ENCODE measurements around the gene CEBPA. TPM values are rescaled to one million over a fixed set of nuclear protein-coding genes. Genes with fewer than 3 reads are reported as not detected.

Gene CEBPA
- total and polyA plus RNA-seq, 10 of the 15 experiments (the other 5 are each of a cell fraction or from before 2014, with no cell fraction given) = 0.04 to 0.36 (median 0.13) TPM; not detected in 4

DNA sequence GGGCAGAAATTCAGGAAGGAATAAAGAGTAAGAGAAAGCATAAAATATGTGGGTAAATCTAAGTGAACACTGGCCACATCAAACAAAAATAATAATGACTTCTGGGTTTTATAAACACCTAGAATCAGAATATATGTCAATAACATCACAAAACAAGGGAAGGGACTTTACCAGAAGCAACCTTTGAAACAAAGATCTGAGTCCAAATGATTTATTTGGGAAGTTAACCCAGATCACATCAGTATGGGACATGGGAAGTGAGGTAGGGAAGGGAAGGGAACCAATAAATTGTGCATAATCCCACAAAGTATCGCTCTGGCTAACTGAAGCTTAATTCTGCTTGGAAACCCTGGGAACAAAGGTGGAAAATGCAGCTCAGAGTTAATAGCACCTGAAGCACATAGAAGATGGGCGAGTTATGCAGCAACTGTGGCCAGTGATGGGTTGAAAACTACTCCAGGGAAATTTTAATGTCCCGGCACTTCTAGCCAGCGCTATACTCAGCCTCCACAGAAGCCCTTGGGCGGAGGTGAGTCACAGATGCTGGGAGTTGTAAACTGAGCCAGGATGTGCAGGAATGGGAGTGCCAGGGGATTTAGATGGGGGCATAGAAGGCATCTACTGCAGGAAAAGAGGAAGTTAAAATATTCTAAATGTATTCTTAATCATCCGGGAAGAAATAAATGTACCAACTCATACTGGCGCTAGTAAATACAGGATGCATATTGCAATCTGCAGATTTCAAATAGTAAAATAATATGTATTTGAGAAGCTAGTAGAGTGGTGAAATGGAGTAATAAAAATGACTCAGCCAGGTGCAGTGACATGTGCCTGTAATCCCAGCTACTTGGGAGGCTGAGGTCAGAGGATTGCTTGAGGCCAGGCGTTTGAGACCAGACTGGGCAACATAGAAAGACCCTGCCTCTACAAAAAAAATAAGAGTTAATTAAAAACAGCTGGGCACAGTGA is 37.0 kb upstream of the CEBPA start (continued):
- TF ChIP-seq CEBPZ (IDR thresholded peaks at IDR 0.05; ENCODE audit: low read depth, low read length) = no peak
- no peak for TF ChIP-seq POU2F2 (IDR thresholded peaks at IDR 0.05; ENCODE audit: borderline replicate concordance, low read depth, low read length)
- TF ChIP-seq PBX3 (IDR thresholded peaks at IDR 0.05; ENCODE audit: insufficient replicate concordance, low read depth, low read length) = no peak
- TF ChIP-seq LARP7 (IDR thresholded peaks at IDR 0.05) = no peak
- no peak for TF ChIP-seq ZNF217 (IDR thresholded peaks at IDR 0.05)
- no peak for TF ChIP-seq IRF4 (IDR thresholded peaks at IDR 0.05; ENCODE audit: low read depth, low read length)
- no peak for TF ChIP-seq FOXK2 (IDR thresholded peaks at IDR 0.05)
- TF ChIP-seq MEF2A (IDR thresholded peaks at IDR 0.05; ENCODE audit: insufficient read depth, low read depth, low read length) = no peak
- no peak for TF ChIP-seq SMAD5 (IDR thresholded peaks at IDR 0.05; ENCODE audit: low read depth)
- no peak for TF ChIP-seq ZBTB11 (CRISPR knock-in tag; IDR thresholded peaks at IDR 0.05)
- no peak for TF ChIP-seq SUPT20H (IDR thresholded peaks at IDR 0.05; ENCODE audit: borderline replicate concordance, control insufficient read depth, low read depth, low read length)
- TF ChIP-seq RBBP5 (conservative IDR thresholded peaks at IDR 0.05) = no peak
- no peak for TF ChIP-seq KAT2A (conservative IDR thresholded peaks at IDR 0.05; ENCODE audit: control insufficient read depth, low read depth, low read length)
- TF ChIP-seq E4F1 (IDR thresholded peaks at IDR 0.05; ENCODE audit: borderline replicate concordance, partially characterized antibody) = no peak

Measured in GM12878 (cell line).